Activated gamma-delta T cell (primary cell): ENCODE results near the gene GJB2.

ENCODE experiments used
- DNase-seq: peaks from one replicate; lab custom pipeline; 2025; lab: John Stamatoyannopoulos, UW

The GJB2 gene

DNA sequence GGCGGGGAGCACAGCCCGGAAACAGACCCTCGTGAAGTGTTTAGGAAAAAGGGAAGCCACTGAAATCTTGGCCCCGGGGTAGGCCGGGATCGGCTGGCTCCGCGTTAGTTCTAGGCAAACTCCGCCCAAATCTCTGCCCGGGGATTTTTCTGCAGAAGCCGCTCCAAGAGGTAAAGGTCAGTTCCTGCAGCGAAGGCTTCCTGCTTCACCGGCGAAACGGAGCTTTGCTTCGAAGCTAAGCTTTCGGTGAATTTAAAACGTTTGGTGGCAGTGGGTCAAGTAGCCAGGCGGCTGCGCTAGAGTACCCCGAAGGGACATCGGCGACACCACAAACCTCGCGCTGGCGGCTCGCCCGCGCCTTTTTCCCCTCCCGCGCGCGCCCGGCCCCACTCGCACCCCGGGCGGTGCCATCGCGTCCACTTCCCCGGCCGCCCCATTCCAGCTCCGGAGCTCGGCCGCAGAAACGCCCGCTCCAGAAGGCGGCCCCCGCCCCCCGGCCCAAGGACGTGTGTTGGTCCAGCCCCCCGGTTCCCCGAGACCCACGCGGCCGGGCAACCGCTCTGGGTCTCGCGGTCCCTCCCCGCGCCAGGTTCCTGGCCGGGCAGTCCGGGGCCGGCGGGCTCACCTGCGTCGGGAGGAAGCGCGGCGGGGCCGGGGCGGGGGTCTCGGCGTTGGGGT, 441 bp downstream of the GJB2 start:
- DNase-seq: no peak

DNA sequence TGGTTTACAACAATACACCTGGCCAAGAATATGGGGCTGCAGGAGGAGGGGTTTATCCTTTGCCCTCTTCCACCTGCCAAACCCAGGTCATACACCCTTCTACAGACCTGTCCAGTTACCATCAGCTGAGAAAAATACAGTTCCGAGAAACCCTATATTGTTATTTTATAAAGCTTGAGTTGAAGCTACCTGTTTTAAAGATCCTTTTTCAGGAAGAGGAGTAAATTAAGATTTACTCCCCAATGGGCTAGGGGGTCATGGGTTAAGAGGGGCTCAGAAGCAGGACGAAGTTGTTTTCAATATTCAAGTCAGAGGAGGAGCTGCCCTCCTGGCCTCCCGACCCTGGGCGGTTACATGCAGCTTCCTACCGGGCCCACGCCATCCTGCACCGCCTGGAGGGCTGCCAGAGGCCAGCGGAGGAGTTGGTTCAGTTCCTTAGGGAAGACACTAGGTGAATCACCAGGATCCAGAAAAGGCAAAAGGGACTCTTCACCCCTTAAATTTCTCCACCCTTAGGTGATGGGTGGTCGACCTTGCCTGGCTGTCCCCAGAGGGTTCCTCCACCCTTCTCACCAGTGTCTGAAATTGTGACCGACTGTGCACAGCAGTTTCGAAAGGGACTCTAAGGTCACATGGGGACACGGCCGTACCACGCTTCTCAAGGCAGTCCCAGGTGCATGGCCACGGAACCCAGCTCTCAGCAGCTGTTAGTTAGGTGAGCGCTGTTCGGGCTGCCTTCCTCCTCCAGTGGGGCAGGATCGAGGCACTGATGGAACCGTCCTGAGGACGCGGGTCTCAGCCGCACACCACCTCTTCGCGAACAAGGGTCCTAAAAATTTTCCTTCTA, 1.2 kb downstream of the GJB2 start:
- DNase-seq: no peak

DNA sequence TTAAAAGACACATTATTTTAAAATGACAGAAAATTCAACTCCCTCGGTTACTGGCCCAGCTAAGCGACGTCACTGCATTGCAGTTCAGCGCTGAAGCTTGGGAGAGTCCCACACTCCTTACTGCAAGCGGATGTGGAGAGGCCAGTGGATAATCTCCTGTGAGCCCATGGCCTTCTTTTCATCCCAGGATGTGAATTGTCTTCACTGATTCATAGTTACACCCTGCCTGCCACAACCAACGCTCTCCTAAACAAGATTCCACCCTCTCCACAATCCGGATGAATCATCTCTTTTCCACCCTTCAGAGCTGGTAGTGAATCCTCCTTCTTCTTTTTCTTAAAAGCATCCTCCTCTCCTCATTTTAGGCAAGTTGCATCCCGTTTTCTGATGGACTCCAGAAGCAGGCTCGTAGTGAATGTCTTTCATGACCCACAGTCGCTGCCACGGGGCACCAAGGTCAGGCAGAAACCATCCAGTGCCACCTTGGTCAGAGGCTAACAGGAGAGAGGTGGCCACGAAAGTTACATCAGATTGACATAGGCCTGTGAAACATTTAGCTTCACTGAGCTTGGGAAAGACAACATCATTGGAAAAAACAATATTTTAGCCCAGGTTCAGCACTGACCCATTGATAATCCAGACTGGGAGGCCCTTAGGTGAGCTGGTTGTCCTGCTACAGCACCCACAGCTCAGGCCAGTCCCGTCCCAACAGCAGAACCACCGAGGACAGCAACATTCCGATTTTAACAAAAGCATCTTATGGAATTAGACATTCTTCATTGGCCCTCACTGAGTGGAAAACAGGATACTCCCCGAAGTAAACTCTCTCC, 2.0 kb downstream of the GJB2 start:
- no peak for DNase-seq

DNA sequence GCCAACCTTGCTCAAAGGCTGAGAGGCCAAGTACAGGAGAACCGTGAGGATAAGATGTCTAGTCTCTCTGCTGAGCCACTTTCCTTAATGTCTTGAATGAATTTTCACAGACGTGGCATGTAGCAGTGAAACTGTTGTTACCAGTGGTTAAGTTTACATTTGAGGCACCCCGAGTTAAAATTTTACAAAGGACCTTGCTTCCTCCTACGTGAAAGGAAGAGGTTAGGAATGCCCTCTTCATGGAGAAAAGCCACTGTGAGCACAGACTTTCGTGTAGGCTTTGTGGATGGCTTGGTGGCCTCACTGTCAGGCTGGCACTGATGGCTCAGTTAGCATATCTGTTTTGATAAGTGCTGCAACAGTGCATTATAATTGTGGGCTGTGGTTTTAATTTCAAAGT, 2.7 kb downstream of the GJB2 start:
- DNase-seq: no peak

DNA sequence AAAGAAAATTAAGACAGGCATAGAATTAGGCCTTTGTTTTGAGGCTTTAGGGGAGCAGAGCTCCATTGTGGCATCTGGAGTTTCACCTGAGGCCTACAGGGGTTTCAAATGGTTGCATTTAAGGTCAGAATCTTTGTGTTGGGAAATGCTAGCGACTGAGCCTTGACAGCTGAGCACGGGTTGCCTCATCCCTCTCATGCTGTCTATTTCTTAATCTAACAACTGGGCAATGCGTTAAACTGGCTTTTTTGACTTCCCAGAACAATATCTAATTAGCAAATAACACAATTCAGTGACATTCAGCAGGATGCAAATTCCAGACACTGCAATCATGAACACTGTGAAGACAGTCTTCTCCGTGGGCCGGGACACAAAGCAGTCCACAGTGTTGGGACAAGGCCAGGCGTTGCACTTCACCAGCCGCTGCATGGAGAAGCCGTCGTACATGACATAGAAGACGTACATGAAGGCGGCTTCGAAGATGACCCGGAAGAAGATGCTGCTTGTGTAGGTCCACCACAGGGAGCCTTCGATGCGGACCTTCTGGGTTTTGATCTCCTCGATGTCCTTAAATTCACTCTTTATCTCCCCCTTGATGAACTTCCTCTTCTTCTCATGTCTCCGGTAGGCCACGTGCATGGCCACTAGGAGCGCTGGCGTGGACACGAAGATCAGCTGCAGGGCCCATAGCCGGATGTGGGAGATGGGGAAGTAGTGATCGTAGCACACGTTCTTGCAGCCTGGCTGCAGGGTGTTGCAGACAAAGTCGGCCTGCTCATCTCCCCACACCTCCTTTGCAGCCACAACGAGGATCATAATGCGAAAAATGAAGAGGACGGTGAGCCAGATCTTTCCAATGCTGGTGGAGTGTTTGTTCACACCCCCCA, 3.8 kb downstream of the GJB2 start:
- DNase-seq: no peak

DNA sequence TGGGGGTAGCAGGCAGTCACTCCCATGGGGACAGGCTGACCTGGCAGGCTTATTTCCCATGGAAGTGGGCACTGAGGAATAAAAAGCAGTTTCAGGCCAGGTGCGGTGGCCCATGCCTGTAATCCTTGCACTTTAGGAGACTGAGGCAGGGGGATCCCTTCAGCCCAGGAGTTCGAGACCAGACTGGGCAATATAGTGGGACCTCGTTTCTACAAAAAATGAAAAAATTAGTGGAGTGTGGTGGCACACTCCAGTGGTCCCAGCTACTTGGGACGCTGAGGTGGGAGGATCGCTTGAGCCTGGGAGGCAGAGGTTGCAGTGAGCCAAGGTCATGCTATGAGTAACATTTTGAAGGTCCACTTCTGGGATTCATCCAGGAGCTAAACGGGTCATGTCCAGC, 6.0 kb downstream of the GJB2 start:
- DNase-seq: no peak

DNA sequence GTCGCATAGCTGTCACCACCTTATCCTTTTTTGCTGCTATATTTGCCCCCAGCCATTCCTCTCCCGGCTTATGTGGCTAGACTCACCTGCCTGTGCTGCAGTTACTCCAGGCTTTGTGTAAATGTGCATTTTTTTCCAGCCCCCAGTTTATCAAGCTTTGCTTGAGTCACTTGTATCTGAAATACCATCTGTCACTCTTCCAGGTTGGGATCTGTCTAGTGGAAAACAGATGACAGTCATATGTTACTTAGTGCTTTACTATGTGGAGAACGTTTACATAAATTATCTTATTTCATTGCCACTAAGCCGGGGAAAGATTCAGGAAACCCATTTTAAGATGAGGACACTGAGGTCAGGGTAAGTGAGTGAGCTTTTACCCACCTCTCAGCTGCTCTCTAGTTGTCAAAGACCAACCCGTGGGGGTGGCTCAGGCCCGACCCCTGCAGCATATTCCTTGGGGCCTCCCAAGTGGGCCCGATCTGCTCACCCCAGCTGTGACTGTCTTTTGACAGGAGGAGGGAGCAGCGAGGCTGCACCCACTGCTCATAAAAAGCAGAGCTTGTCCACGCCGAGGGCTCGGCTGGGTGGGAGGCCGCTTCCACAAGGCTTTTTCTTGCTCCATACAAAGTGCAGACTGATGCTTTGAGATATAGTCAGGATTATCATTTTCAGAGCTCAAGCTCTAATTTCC, 7.2 kb downstream of the GJB2 start:
- DNase-seq: no peak

DNA sequence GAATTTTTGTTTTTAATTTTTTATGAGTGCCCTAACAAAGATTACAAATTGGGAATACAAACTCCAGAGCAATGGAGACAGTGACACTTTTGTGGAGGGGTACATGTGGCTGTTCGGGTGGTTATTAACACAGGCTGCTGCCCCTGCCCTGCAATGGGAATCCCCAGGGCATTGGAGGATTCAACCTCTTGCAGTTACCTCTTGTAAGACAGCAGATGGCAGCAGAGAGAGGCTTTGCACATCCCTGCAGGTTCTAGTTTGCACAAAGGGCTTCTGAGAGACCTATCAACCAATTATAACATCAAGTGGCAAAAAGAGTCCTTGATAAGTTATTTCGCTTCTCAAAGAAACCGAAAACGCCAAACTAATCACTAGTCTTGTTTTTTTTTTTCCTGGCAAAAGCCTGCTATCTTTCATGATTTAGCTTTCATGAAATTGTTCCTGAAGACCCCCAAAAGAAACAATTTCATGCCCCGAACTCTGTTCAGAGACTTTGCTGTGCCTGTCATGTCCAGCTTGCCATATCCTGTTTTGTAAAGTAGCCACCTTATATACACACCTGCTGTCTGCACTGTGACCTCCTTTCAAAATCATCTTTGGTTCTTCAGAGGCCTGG, 10.4 kb downstream of the GJB2 start:
- no peak for DNase-seq

DNA sequence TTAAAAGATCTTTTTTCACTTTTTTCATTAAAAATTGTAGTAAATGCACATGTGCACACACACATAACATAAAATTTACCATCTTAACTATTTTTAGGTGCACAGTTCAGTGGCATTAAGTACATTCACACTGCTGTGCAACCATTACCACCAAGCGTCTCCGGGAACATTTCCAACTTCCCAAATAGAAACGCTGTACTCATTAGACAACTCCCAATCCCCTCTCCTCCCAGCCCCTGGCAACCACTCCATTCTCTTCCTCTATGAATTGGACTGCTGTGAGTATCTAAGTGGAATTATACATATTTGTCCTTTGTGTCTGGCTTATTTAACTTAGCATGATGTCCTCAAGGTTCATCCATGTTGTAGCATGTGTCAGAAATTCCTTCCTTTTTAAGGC, 11.6 kb downstream of the GJB2 start:
- no peak for DNase-seq

DNA sequence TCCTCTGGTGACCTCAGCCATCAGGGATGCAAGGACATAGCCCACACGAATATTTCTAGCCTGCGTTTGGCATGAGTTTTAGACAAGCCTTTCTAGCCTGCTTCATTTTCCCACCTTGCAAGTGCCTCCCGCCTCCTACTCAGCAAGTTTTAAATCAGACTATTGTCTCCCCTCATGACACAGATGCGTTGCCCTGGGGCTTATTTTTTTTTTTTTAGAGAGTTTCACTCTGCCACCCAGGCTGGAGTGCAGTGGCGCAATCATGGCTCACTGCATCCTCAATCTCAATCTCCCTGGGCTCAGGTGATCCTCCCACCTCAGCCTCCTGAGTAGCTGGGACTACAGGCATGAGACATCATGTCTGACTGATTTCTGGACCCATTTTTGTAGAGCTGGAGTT, 14.6 kb downstream of the GJB2 start:
- no peak for DNase-seq

DNA sequence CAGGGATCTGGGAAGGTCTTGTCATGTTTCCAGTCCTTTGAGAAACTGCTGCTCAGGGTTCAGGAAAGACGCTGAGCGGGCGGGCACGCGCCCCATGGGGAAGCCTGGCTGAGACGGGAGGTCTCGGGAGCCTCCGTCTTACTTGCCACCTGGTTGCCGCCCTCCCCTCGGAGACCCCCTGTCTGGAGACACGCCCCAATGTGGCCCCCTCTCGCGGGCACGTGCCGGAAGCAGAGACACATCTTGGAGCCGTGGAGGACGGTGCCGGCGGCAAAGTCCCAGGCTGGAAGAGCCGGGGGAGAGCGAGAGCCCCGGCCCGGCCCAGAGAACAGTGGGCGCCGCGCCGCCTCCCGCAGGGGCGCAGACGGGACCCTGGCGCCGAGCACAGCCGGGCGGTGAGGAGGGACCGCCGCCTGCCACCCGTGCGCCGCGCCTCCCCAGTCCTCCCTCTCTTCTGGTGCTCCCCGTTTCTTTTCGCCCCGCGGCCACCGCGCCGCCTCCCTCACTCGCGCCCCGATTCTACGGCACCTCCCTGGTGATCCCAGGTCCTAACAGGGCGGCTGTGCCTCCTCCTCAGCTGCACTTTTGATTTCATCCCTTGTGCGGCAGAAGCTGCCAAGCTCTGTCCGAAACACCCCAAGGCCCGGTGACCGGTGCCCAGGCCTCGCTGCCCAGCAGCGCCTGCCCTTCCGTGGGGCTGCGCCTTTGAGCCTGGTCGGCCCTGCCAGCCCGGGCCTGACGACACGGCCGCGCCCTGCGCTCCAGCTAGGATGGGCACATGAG, 15.5 kb downstream of the GJB2 start:
- DNase-seq: no peak

DNA sequence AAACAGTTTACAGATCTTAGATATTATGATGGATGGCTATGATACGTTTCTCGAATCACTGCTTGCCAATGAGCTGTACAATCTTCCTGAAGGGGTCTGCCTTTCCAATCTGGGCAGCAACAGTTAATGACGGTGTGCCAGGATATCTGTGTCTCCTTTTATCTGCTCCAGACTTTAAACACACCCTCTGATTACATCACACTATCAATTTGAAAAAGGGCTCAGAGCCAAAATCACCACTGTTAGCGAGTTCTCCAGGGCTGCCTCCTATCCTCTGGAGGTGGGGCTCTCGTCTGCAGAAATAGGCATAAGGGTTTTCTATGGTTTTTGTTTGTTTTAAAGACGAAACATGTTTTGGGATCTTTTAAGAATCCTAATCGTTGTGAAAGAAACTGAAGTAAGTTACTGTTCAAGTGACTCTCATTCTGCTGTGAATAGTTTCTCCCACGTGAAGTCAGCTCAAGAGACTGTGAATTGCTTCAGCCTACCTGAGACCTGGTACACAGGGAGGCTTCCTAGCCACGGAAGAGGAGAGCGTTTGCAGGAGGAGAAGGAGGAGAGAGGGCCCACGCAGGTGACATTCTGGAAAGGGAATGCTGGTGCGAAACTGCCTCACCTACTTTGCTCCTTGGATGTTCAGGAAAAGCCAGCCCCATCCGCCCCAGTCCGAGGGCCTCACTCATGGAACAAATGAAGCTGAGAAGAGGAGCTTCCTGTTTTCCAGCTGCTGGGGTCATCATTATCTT, 16.7 kb downstream of the GJB2 start:
- no peak for DNase-seq

DNA sequence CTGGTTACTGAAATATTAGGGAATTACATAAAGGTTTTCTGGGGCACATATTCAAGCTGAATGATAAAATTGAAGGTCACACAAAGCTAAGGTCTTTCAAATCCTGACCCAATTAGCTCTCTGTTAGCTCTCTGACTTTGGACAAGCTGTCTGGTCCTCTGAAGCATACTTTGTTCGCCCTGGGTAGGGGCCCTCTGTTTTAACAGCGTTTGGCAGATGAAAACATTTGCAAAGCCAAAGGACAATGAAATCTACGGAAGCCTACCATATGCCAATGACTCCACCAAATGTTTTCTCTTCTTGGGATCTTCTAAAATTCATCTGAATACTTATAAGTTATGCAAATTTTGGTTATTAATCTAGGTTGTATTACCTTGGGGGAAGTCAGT, 17.3 kb downstream of the GJB2 start:
- no peak for DNase-seq

DNA sequence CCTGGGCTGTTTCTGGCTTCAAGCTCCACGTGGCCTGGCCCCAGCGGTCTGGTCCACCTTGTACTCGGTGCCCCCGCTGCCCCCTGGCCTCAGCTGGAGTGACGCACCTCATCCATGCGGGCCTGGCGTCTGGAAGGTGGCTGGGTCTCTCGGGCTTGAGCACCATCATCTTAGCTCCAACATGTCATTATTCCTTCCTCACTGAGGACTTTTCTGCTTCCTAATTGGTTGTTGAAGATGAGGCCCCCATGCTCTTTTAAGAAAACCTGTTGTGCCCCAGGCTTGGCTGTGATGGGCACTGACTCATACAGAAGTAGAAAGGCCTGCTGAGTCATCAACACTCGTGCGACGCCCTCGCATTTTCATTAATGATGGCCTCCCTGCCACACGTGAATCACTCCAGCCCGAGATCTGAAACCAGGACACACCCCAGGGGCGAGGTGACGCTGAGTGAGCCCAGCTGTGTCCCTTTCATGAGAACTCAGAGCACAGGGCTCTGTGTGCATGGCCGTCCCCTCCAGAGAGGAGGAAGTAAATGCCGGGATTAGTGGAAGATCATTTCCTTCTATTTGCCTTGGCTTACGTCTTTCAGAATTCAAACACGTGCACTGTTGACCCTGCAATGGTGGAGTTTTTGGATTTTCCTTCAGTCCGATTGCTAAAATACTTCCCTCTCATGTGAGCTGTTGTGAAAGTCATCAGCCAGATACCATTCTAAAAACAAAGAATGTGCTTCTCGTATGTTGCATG, 17.9 kb downstream of the GJB2 start:
- no peak for DNase-seq

DNA sequence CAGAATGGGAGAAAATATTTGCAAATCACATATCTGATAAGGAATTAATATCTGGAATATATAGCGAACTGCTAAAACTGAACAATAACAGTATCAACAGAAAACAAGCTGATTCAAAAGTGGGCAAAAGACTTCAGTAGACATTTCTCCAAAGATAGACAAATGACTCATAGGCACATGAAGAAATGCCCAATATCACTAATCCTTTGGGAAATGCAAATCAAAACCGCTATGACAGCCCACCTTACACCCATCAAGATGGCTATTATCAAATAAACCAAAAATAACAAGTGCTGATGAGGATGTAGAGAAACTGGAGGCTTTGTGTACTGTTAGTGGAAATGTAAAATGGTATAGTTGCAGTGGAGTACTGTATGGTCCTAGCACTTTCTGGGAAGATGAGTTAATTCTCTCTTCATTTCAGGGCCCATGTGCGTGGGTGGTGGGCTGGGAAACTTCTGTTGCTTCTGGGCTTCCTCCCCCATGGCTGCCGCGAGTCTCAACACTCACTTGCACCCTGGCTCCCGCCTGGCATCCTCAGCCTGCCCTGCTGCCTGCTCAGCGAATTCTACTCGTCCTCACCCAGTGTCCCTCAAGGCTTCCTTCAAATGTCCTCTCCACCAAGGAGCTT, 19.5 kb downstream of the GJB2 start:
- DNase-seq: no peak

DNA sequence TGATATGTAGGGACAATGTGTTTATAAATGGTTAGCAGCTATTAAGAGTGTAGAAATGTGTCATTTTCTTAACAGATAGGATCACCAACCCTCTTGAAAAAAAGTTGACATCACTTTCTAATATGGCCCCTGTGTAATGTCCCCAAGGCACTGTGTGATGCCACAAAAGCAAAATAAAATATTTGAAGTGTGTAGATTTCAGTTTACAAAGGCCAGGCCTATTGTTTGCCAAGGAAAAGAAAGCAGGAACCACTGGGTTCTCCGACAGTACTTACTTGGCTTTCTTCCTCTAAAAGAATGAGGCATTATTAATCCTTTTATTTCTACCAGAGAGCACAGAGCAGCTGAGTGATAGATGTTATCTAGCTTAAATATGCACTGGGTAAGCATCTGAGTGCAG, 21.4 kb downstream of the GJB2 start:
- no peak for DNase-seq

DNA sequence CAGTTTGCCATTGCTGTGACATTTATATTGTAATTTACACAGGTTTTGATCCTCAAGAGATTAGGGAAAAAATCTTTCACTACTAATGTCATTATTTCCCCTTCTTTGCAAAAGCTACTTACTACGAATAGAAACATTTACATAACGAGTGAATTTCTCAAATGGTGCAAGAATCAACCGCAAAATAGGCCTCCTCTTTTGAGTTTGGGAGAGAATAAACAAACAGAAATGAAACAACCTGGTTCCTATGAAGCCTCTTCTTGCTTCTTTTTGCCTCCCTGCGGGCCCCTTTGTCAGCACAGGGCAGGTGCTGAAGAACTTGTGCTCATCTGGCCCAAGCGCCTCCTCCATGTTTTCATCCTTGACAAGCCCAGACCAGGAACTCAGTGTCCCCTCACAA, 21.8 kb downstream of the GJB2 start:
- DNase-seq: no peak

DNA sequence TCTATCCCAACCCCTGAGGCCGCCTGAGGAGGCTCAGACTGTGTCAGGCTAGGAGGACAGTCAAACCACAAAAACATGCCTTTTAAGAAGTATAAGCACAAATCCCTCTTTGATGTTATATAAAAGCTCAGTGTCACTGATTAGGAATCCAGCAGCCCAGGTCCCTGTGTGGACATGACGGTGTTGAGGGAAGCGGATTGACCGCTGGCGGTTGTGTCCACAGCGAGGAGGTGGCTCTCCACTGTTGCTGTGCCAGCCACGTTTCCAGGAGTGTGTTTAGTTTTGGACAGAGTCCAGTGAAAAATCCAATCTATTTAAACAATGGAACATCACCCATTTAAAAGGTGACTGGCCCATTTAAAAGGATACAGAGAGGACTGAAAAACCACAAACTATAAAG, 24.3 kb downstream of the GJB2 start:
- DNase-seq: no peak
